DOHH2 (cell line): ENCODE results near the gene PABPC4L.

Source experiments
- EZH2phosphoT487 ChIP-seq: fragments of 200-600 bp; sonication (generic); IDR thresholded peaks from 2 replicates; pipeline ENCODE4 v1.6.1; 2017; ENCODE audit warnings: borderline replicate concordance, mild to moderate bottlenecking, antibody characterized with exemption, low read length, moderate library complexity, mixed read lengths
- TF ChIP-seq, protein P1 (sequence below): fragments of 200-600 bp; sonication (generic); IDR thresholded peaks from one replicate; pipeline ENCODE4 v1.5.1; 2014; ENCODE audit warnings: antibody characterized with exemption, mild to moderate bottlenecking, low read depth, low read length; ENCODE audit not compliant: poor library complexity, severe bottlenecking

GRCh38 chr4:134178706-134179105 is 22.9 kb downstream of the PABPC4L start:
- TF ChIP-seq, protein P1, sequence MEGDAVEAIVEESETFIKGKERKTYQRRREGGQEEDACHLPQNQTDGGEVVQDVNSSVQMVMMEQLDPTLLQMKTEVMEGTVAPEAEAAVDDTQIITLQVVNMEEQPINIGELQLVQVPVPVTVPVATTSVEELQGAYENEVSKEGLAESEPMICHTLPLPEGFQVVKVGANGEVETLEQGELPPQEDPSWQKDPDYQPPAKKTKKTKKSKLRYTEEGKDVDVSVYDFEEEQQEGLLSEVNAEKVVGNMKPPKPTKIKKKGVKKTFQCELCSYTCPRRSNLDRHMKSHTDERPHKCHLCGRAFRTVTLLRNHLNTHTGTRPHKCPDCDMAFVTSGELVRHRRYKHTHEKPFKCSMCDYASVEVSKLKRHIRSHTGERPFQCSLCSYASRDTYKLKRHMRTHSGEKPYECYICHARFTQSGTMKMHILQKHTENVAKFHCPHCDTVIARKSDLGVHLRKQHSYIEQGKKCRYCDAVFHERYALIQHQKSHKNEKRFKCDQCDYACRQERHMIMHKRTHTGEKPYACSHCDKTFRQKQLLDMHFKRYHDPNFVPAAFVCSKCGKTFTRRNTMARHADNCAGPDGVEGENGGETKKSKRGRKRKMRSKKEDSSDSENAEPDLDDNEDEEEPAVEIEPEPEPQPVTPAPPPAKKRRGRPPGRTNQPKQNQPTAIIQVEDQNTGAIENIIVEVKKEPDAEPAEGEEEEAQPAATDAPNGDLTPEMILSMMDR = no peak
- TF ChIP-seq EZH2phosphoT487 = no peak
